Activated naive CD4-positive, alpha-beta T cell treated with anti-CD3 and anti-CD28 coated beads, Interleukin-2, amount 10 ng/mL, durations not matched to agents 7 days and 5 days (primary cell): ENCODE data around the gene MSH6.
"Not testable (repeated sequence)": the region's sequence is repeated elsewhere in the genome, so short reads cannot be mapped to it uniquely, and the experiment has no call there.

ENCODE experiments used
- CTCF ChIA-PET: fragments of 350-600 bp; sonication (Branson Sonifier 250); formaldehyde crosslinking; loops from one replicate; lab custom pipeline; 2021; ENCODE audit warnings: antibody characterized with exemption; lab: Charles Lee
- DNase-seq: peaks from one replicate; pipeline ENCODE4 v3.0.0-alpha.2; 2020
- H3K27ac Mint-ChIP-seq: one replicate; pipeline ENCODE4 v1.8.0; 2021; ENCODE audit warnings: mild to moderate bottlenecking, moderate library complexity, mixed read lengths
- H3K27me3 Mint-ChIP-seq: one replicate; pipeline ENCODE4 v1.8.0; 2021; ENCODE audit warnings: mild to moderate bottlenecking, mixed read lengths
- H3K36me3 Mint-ChIP-seq: one replicate; pipeline ENCODE4 v1.8.0; 2021; ENCODE audit warnings: mixed read lengths
- H3K4me1 Mint-ChIP-seq: one replicate; pipeline ENCODE4 v1.8.0; 2021; ENCODE audit warnings: mixed read lengths
- H3K4me3 Mint-ChIP-seq: one replicate; pipeline ENCODE4 v1.8.0; 2021; ENCODE audit warnings: mild to moderate bottlenecking, moderate library complexity, mixed read lengths
- H3K9me3 Mint-ChIP-seq: one replicate; pipeline ENCODE4 v1.8.0; 2021; ENCODE audit warnings: mixed read lengths

MSH6 gene

DNA sequence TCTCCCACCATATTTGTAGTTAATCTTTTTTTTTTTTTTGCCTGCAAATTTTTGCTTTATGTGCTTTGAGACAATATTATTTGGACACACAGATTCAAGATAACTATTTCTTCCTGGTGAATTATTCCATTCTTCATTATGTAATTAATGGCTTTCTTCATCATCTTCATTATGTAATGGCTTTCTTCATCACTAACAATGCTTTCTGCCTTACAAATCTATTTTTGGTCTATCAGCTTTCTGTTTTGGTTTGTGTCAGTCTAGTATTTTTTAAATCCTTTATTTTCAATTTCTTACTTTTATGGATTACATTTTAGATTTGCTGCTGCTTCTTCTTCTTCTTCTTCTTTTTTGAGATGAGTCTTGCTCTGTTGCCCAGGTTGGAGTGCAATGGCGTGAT, 60.5 kb downstream of the MSH6 start:
- no peak overlapping the region for H3K4me3 Mint-ChIP-seq
- H3K4me1 Mint-ChIP-seq: peaks cover 5% of the 10 kb centered on the region
- peaks cover 14% of the 10 kb centered on the region for H3K36me3 Mint-ChIP-seq
- CTCF ChIA-PET: no interaction called here
- H3K27ac Mint-ChIP-seq: no peak overlapping the region
- H3K27me3 Mint-ChIP-seq: no peaks in the 10 kb centered on the region
- DNase-seq: no peak
- H3K9me3 Mint-ChIP-seq: no peaks in the 10 kb centered on the region

DNA sequence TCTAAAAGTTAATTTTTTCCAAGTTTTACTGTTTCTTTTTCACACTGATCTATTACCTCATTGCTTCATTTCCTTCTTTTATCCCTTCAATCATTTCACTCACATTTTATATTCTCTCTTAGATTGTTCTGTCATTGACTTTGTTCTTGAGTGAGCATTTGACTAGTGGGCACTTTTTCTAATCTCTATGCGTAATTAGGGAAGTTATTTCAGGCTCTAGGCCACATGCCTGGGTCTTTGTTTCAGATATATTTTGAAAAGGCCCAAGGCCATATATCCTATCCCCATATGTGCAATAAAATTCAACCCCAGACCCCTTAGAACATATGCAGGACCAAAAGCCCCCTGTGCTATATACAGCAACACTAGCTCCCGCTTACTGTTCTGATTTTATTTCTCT, 61.2 kb downstream of the MSH6 start:
- Mint-ChIP-seq H3K27ac (no peak overlapping the region), H3K4me1 (peaks cover 5% of the 10 kb centered on the region), H3K4me3 (no peak overlapping the region), H3K9me3 (no peaks in the 10 kb centered on the region), H3K36me3 (peaks cover 8% of the 10 kb centered on the region), H3K27me3 (no peaks in the 10 kb centered on the region)
- DNase-seq: no peak
- CTCF ChIA-PET: no interaction called here

DNA sequence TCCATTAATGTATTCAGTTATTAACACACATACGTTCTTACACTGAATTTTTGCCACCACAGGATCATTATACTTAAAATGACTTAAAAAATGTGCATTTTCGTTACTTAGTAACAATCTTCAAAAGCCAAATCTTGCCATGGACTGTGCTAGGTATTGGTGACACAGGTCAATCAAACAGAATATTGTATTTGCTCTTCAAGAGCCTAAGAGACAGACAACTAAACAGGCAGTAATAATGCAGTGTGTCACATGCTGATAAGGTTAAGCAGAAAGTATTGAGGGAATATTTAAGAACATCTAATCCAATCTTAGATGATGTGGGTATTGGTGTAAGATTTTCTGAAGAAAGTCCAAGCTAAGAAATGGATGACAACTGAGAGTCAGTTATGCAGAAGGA, 66.4 kb downstream of the MSH6 start:
- no peak for DNase-seq
- Mint-ChIP-seq H3K9me3 (no peaks in the 10 kb centered on the region), H3K36me3 (no peaks in the 10 kb centered on the region), H3K4me1 (no peaks in the 10 kb centered on the region), H3K27ac (no peak overlapping the region), H3K4me3 (no peak overlapping the region), H3K27me3 (no peaks in the 10 kb centered on the region)
- CTCF ChIA-PET: no interaction called here

DNA sequence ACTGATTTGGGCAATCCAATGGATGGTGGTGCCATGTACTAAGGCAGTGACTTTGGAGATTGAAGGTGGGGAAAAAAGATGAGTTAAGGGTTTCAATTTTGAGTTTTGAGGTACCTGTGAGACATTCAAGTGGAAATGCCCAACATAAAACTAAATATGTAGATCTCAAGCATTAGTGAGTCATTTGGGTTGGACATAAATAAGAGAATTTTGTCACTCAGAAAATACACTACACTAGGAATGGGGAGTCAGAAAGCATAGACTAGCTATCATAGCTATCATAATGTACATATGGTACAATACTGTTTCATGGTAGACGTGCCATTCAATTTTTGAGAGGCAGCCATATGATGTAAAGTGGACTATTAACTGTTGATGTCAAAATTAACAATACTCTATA, 67.3 kb downstream of the MSH6 start:
- Mint-ChIP-seq H3K27ac (no peak overlapping the region), H3K27me3 (no peaks in the 10 kb centered on the region), H3K4me3 (no peak overlapping the region), H3K4me1 (no peaks in the 10 kb centered on the region), H3K9me3 (no peaks in the 10 kb centered on the region), H3K36me3 (no peaks in the 10 kb centered on the region)
- DNase-seq: no peak
- CTCF ChIA-PET: interaction anchor here (0.8 kb wide), 1 partner anchor 57 kb away, joined by 3 read pairs; no protein-coding TSS in a partner anchor

DNA sequence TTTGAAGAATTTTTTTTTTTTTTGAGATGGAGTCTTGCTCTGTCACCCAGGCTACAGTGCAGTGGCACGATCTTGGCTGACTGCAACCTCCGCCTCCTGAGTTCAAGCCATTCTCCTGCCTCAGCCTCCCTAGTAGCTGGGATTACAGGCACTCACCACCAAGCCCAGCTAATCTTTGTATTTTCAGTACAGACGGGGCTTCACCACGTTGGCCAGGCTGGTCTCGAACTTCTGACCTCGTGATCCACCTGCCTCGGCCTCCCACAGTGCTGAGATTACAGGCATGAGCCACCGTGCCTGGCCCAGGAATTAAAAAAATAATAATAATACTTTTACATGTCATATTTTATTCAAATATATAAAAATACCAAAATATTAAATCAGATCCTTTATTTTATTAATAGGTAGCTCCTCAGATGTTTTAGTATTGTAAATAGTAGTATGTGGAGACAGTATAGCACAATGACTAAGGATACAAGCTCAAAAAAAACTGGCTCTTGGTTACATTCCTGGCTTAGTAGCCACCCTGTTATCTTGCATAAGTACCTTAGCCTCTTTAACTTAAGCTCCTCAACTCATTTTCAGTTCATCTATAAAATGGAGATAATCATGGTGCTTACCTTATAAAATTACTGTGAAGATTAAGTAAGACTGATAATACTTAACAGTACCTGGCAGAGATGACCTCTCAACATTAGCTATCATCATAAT, 70.3 kb downstream of the MSH6 start:
- DNase-seq, H3K9me3 Mint-ChIP-seq, H3K36me3 Mint-ChIP-seq, H3K27me3 Mint-ChIP-seq, H3K27ac Mint-ChIP-seq, H3K4me1 Mint-ChIP-seq, H3K4me3 Mint-ChIP-seq: not testable (repeated sequence)
- CTCF ChIA-PET: interaction anchor here (1.4 kb wide), 1 partner anchor 254 kb away, joined by 5 read pairs; no protein-coding TSS in a partner anchor
